ENCODE measurements around the gene TM2D3.

TM2D3 gene

DNA sequence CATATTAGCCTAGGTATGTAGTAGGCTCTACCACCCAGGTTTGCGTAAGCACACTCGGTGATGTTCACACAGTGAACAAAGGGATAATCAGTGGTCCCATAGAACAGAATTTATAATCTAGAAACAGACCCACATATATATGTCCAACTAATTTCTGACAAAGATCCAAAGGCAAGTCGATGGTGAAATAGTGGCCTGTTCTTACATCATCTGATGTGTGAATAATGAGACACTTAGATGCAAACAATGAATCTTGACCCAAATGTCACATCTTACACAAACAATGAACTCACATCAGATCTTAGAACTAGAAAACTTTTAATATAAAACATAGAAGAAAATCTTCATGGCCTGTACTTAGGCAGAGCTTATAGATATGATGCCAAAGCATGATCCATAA lies 17.6 kb upstream of the TM2D3 start:
- Histone ChIP-seq H3K4me1 (ENCODE audit: control insufficient read depth in 1 of 2, insufficient read depth in 1 of 2, low read depth in 1 of 2, low read length in 1 of 2) (no peaks in the 10 kb centered on the region), H3K4me3 (ENCODE audit: low read depth in 1 of 2, low read length in 1 of 2) (no peak overlapping the region), H3K9me3 (no peaks in the 10 kb centered on the region), H3K36me3 (no peaks in the 10 kb centered on the region), H3K27me3 (no peaks in the 10 kb centered on the region), H3K27ac (no peak overlapping the region)
- TF ChIP-seq, protein P1, sequence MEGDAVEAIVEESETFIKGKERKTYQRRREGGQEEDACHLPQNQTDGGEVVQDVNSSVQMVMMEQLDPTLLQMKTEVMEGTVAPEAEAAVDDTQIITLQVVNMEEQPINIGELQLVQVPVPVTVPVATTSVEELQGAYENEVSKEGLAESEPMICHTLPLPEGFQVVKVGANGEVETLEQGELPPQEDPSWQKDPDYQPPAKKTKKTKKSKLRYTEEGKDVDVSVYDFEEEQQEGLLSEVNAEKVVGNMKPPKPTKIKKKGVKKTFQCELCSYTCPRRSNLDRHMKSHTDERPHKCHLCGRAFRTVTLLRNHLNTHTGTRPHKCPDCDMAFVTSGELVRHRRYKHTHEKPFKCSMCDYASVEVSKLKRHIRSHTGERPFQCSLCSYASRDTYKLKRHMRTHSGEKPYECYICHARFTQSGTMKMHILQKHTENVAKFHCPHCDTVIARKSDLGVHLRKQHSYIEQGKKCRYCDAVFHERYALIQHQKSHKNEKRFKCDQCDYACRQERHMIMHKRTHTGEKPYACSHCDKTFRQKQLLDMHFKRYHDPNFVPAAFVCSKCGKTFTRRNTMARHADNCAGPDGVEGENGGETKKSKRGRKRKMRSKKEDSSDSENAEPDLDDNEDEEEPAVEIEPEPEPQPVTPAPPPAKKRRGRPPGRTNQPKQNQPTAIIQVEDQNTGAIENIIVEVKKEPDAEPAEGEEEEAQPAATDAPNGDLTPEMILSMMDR (IDR thresholded peaks at IDR 0.05): no peak

DNA sequence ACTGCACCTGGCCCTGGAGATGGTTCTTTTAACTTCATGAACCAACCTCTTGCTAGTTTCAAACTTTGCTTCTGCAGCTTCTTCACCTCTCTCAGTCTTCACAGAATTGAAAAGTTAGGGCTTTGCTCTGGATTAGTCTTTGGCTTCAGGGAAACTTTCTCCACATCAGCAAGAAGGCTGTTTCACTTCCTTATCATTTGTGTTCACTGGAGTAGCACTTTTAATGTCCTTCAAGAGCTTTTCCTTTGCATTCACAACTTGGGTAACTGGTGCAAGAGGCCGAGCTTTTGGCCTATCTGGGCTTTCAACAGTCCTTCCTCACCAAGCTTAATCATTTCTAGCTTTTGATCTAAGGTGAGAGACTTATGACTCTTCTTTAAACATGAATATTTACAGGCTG lies 15.7 kb upstream of the TM2D3 start:
- no peaks in the 10 kb centered on the region for H3K9me3 ChIP-seq
- H3K4me1 ChIP-seq (ENCODE audit: control insufficient read depth in 1 of 2, insufficient read depth in 1 of 2, low read depth in 1 of 2, low read length in 1 of 2): no peaks in the 10 kb centered on the region
- TF ChIP-seq, protein P1 (IDR thresholded peaks at IDR 0.05): no peak
- H3K27me3 ChIP-seq: no peaks in the 10 kb centered on the region
- H3K4me3 ChIP-seq (ENCODE audit: low read depth in 1 of 2, low read length in 1 of 2): no peak overlapping the region
- no peak overlapping the region for H3K27ac ChIP-seq
- H3K36me3 ChIP-seq: no peaks in the 10 kb centered on the region

DNA sequence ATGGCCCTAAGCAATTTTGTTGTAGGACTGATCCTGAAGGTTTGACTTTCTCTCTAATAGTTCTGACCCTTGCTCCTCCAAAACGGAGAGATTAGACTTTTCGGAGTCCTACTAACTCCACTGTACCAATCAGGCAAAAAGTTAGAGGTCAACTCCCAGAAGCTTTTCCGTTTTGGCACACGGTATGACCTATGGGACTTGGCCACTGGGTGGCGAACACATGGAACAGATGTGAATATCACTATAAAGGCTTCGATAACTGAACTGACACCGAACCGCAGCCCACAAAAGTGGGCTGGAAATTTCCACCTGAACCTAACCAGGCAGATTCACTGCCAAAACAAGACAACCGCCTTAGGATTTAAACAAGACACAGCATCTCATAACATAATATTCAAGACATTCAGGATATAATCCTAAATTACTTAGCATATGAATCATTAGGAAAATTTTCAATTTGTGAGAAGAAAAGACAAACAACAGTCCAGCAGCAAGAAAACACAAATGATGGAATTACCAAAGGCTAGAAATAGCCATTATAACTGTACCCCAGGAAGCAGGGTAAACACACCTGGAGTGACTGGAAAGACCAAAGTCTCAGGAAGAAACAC lies 12.2 kb upstream of the TM2D3 start:
- Histone ChIP-seq H3K36me3 (no peaks in the 10 kb centered on the region), H3K27ac (no peak overlapping the region), H3K4me3 (ENCODE audit: low read depth in 1 of 2, low read length in 1 of 2) (no peak overlapping the region), H3K27me3 (no peaks in the 10 kb centered on the region), H3K9me3 (no peaks in the 10 kb centered on the region), H3K4me1 (ENCODE audit: control insufficient read depth in 1 of 2, insufficient read depth in 1 of 2, low read depth in 1 of 2, low read length in 1 of 2) (no peaks in the 10 kb centered on the region)
- TF ChIP-seq, protein P1 (IDR thresholded peaks at IDR 0.05): no peak

DNA sequence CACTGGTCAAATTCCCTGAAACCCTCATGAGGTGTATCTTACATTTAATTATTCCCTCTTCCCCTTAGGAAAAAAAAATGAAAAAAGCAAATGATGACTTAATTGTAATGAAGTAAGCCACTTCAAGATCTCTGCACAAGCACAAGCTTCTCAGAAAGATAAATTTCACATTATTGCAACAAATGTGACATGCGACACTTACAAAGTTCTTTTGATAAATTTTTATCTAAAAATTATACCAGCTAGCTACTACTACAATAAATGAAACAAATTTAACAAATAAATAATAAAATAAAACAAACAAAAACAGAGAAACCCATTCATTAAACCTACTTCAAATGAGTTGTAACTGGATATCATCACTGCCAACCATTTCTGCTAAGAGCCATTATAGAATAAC lies 10.0 kb upstream of the TM2D3 start:
- Histone ChIP-seq H3K4me3 (ENCODE audit: low read depth in 1 of 2, low read length in 1 of 2) (no peak overlapping the region), H3K36me3 (no peaks in the 10 kb centered on the region), H3K27ac (no peak overlapping the region), H3K9me3 (no peaks in the 10 kb centered on the region), H3K27me3 (no peaks in the 10 kb centered on the region), H3K4me1 (ENCODE audit: control insufficient read depth in 1 of 2, insufficient read depth in 1 of 2, low read depth in 1 of 2, low read length in 1 of 2) (no peaks in the 10 kb centered on the region)
- TF ChIP-seq, protein P1 (IDR thresholded peaks at IDR 0.05): no peak

DNA sequence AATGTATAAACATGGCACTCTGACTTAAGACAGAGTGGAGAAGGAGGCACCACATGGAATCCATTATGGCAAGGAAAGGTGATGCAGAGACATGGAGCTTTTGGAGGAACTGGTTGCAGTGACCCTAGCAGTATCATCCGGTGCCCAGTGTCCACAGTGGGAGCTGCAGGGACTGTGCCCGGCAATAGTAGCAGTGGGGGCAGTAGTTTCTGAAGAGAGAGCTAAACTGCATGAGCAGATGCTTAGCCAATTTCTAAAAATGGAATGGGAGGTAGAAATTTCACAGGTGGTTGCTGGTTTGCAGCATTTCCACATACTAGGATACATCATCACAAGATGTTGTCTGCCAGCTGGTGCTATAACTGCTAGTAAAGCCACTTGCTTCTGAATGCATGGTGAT lies 7.8 kb upstream of the TM2D3 start:
- Histone ChIP-seq H3K4me3 (ENCODE audit: low read depth in 1 of 2, low read length in 1 of 2) (no peak overlapping the region), H3K27me3 (no peaks in the 10 kb centered on the region), H3K36me3 (no peaks in the 10 kb centered on the region), H3K27ac (no peak overlapping the region), H3K4me1 (ENCODE audit: control insufficient read depth in 1 of 2, insufficient read depth in 1 of 2, low read depth in 1 of 2, low read length in 1 of 2) (no peaks in the 10 kb centered on the region), H3K9me3 (no peaks in the 10 kb centered on the region)
- TF ChIP-seq, protein P1 (IDR thresholded peaks at IDR 0.05): no peak
